H9 (cell line): Measurements from ENCODE around the gene TIAM2. TPM values are rescaled to one million over a fixed set of nuclear protein-coding genes. Genes with fewer than 3 reads are reported as not detected.

Experiments used
- DNase-seq: peaks from one replicate; pipeline ENCODE4 v3.0.0-alpha.2; 2017
- H2AFZ ChIP-seq: one replicate; pipeline ENCODE4 v1.6.1; 2013; ENCODE audit warnings: mild to moderate bottlenecking, low read length, control low read depth, moderate library complexity
- H2AK5ac ChIP-seq: 2 replicates; pipeline ENCODE4 v1.6.1; 2013; ENCODE audit warnings: low read length, control low read depth, mixed read lengths; ENCODE audit not compliant: insufficient read length
- H2BK120ac ChIP-seq: one replicate; pipeline ENCODE4 v1.6.1; 2013; ENCODE audit warnings: low read depth, mild to moderate bottlenecking, low read length, control low read depth, inconsistent platforms; ENCODE audit not compliant: poor library complexity, severe bottlenecking
- H2BK12ac ChIP-seq: 2 replicates; pipeline ENCODE4 v1.6.1; 2013; ENCODE audit warnings: low read length, control low read depth, mixed read lengths, low read depth; ENCODE audit not compliant: insufficient read length
- H2BK15ac ChIP-seq: 2 replicates; pipeline ENCODE4 v1.6.1; 2013; ENCODE audit warnings: low read depth, low read length, control low read depth
- H2BK20ac ChIP-seq: one replicate; pipeline ENCODE4 v1.6.1; 2013; ENCODE audit warnings: low read depth, mild to moderate bottlenecking, low read length, control low read depth, inconsistent platforms; ENCODE audit not compliant: poor library complexity, severe bottlenecking
- H2BK5ac ChIP-seq: 2 replicates; pipeline ENCODE4 v1.6.1; 2013; ENCODE audit warnings: low read length, control low read depth, mixed read lengths; ENCODE audit not compliant: insufficient read length
- H3K14ac ChIP-seq: 2 replicates; pipeline ENCODE4 v1.6.1; 2013; ENCODE audit warnings: low read length, control low read depth; ENCODE audit not compliant: insufficient read depth
- H3K18ac ChIP-seq: 2 replicates; pipeline ENCODE4 v1.6.1; 2013; ENCODE audit warnings: low read depth, mild to moderate bottlenecking, mixed read lengths, low read length, control low read depth; ENCODE audit not compliant: insufficient read length
- H3K23ac ChIP-seq: 2 replicates; pipeline ENCODE4 v1.6.1; 2013; ENCODE audit warnings: low read length, control low read depth, mixed read lengths, low read depth; ENCODE audit not compliant: insufficient read length
- H3K23me2 ChIP-seq: 2 replicates; pipeline ENCODE4 v1.6.1; 2013; ENCODE audit warnings: low read depth, mild to moderate bottlenecking, mixed read lengths, low read length, control low read depth; ENCODE audit not compliant: insufficient read length, poor library complexity, severe bottlenecking
- H3K27ac ChIP-seq: 2 replicates; pipeline ENCODE4 v1.5.1; 2013; ENCODE audit warnings: low read length, control low read depth, mixed read lengths, low read depth; ENCODE audit not compliant: insufficient read length
- H3K27me3 ChIP-seq: 2 replicates; pipeline ENCODE4 v1.6.1; 2013; ENCODE audit warnings: low read length, control low read depth, inconsistent platforms; ENCODE audit not compliant: insufficient read depth
- H3K4ac ChIP-seq: 2 replicates; pipeline ENCODE4 v1.6.1; 2013; ENCODE audit warnings: low read depth, mild to moderate bottlenecking, control low read depth, inconsistent platforms, low read length, moderate library complexity
- H3K4me1 ChIP-seq: 2 replicates; pipeline ENCODE4 v1.6.1; 2013; ENCODE audit warnings: low read length, control low read depth, inconsistent platforms; ENCODE audit not compliant: insufficient read depth
- H3K4me2 ChIP-seq: 2 replicates; pipeline ENCODE4 v1.6.1; 2013; ENCODE audit warnings: low read length, control low read depth, mixed read lengths; ENCODE audit not compliant: insufficient read length, insufficient read depth
- H3K56ac ChIP-seq: 2 replicates; pipeline ENCODE4 v1.6.1; 2013; ENCODE audit warnings: low read depth, mild to moderate bottlenecking, mixed read lengths, low read length, control low read depth; ENCODE audit not compliant: insufficient read length
- H3K79me1 ChIP-seq: 2 replicates; pipeline ENCODE4 v1.6.1; 2013; ENCODE audit warnings: low read depth, mild to moderate bottlenecking, moderate library complexity, low read length, control low read depth, inconsistent platforms; ENCODE audit not compliant: insufficient read depth, poor library complexity, severe bottlenecking
- H3K79me2 ChIP-seq: 2 replicates; pipeline ENCODE4 v1.6.1; 2013; ENCODE audit warnings: low read length, control low read depth, inconsistent platforms; ENCODE audit not compliant: insufficient read depth
- H3K9ac ChIP-seq: 2 replicates; pipeline ENCODE4 v1.6.1; 2013; ENCODE audit warnings: low read length, control low read depth, mixed read lengths; ENCODE audit not compliant: insufficient read length; ENCODE audit errors: extremely low read depth
- H3K9me3 ChIP-seq: one replicate; pipeline ENCODE4 v1.6.1; 2013; ENCODE audit warnings: low read depth, low read length, inconsistent platforms; ENCODE audit not compliant: control insufficient read depth
- H3T11ph ChIP-seq: one replicate; pipeline ENCODE4 v1.6.1; 2013; ENCODE audit warnings: mild to moderate bottlenecking, low read length, control low read depth, inconsistent platforms
- H4K20me1 ChIP-seq: one replicate; pipeline ENCODE4 v1.6.1; 2013; ENCODE audit not compliant: control insufficient read depth, insufficient read length, insufficient read depth
- H4K5ac ChIP-seq: 2 replicates; pipeline ENCODE4 v1.6.1; 2013; ENCODE audit warnings: low read depth, mild to moderate bottlenecking, mixed read lengths, low read length, control low read depth; ENCODE audit not compliant: insufficient read length
- H4K8ac ChIP-seq: replicated peaks from 2 replicates; pipeline ENCODE4 v1.6.1; 2013; ENCODE audit warnings: low read length, control low read depth, mixed read lengths, low read depth; ENCODE audit not compliant: insufficient read length
- H4K91ac ChIP-seq: 2 replicates; pipeline ENCODE4 v1.6.1; 2013; ENCODE audit warnings: low read depth, mild to moderate bottlenecking, moderate library complexity, mixed read lengths, low read length, control low read depth; ENCODE audit not compliant: insufficient read length
- H3K27ac Mint-ChIP-seq, 3 experiments: 2 replicates in 2 of 3; 3 replicates in 1 of 3; pipeline ENCODE4 v1.8.0; 2020 to 2021; ENCODE audit warnings: mixed read lengths in 3 of 3, mild to moderate bottlenecking in 1 of 3, moderate library complexity in 1 of 3
- H3K27me3 Mint-ChIP-seq: 2 replicates; pipeline ENCODE4 v1.8.0; 2021; ENCODE audit warnings: low read depth, mild to moderate bottlenecking, moderate library complexity, mixed read lengths
- H3K36me3 Mint-ChIP-seq, 3 experiments: 2 replicates in 2 of 3; 3 replicates in 1 of 3; pipeline ENCODE4 v1.8.0; 2020 to 2021; ENCODE audit warnings: low read depth in 3 of 3, mixed read lengths in 3 of 3; ENCODE audit not compliant: insufficient read depth in 1 of 3
- H3K4me1 Mint-ChIP-seq, 2 experiments: 2 replicates each; pipeline ENCODE4 v1.8.0; 2020; ENCODE audit warnings: mixed read lengths in 2 of 2
- H3K4me3 Mint-ChIP-seq, 2 experiments: 2 replicates in 1 of 2; 3 replicates in 1 of 2; pipeline ENCODE4 v1.8.0; 2020 to 2021; ENCODE audit warnings: mild to moderate bottlenecking in 2 of 2, mixed read lengths in 2 of 2, moderate library complexity in 1 of 2
- H3K9me3 Mint-ChIP-seq, 2 experiments: 2 replicates in 1 of 2; 3 replicates in 1 of 2; pipeline ENCODE4 v1.8.0; 2020; ENCODE audit warnings: mild to moderate bottlenecking in 2 of 2, mixed read lengths in 2 of 2, moderate library complexity in 1 of 2
- CTCF ChIP-seq: fragments of 200-600 bp; sonication (generic); conservative IDR thresholded peaks from 3 replicates; pipeline ENCODE4 v1.8.0; 2021; ENCODE audit warnings: antibody characterized with exemption, mild to moderate bottlenecking
- WGBS: extraction: QIAGEN DNeasy Blood & Tissue Kit; methylation state at CpG from one replicate; pipeline ENCODE4 v1.1.7; 2013; ENCODE audit warnings: missing lambda C conversion rate, low lambda C conversion rate, mixed read lengths; ENCODE audit not compliant: insufficient read length; ENCODE audit errors: extremely low coverage; 5-methylcytosine and 5-hydroxymethylcytosine counted together
- total RNA-seq: library from RNA; stranded (reverse); gene quantifications from 2 replicates; pipeline ENCODE4 v1.2.1, GENCODE V29; 2021

The TIAM2 gene
- total RNA-seq, 1 experiment from 2014 or later = 6.3 TPM

GRCh38 chr6:155103816-155104366, 108.8 kb downstream of the TIAM2 start:
- H3K23me2 ChIP-seq = no peaks in the 10 kb centered on the region
- no peaks in the 10 kb centered on the region for H3K4me1 ChIP-seq
- H2BK15ac ChIP-seq = no peak overlapping the region
- no peaks in the 10 kb centered on the region for H3K9me3 ChIP-seq
- no peaks in the 10 kb centered on the region for H4K20me1 ChIP-seq
- no peak overlapping the region for H2BK5ac ChIP-seq
- no peaks in the 10 kb centered on the region for H3K79me2 ChIP-seq
- H4K8ac ChIP-seq = no peak overlapping the region
- no peak overlapping the region for H3K27ac ChIP-seq
- no peak for TF ChIP-seq CTCF
- DNase-seq = no peak
- no peak overlapping the region for H4K91ac ChIP-seq
- Mint-ChIP-seq H3K4me3 (no peak overlapping the region; a peak in 1 of 5 replicates), H3K4me1 (peaks cover 16 to 17% of the 10 kb centered on the region in 2 experiments), H3K9me3 (no peaks in the 10 kb centered on the region), H3K27ac (peak overlapping the region in 2 of 3 experiments; percentile 51 to 53; a peak in 2 of 7 replicates), H3K36me3 (no peaks in the 10 kb centered on the region), H3K27me3 (no peaks in the 10 kb centered on the region)
- H2BK12ac ChIP-seq = no peak overlapping the region
- H3K9ac ChIP-seq = no peak overlapping the region
- H3K18ac ChIP-seq = no peak overlapping the region
- H3K79me1 ChIP-seq = peaks cover 2% of the 10 kb centered on the region
- no peak overlapping the region for H2AFZ ChIP-seq
- no peak overlapping the region for H3K56ac ChIP-seq
- no peak overlapping the region for H3T11ph ChIP-seq
- no CpG with 5 or more reads among the region's 5 CpGs for WGBS
- peak overlapping the region; percentile 75 for H2BK20ac ChIP-seq
- no peak overlapping the region for H3K23ac ChIP-seq
- H3K27me3 ChIP-seq = no peaks in the 10 kb centered on the region
- H2AK5ac ChIP-seq = no peak overlapping the region
- no peak overlapping the region for H4K5ac ChIP-seq
- no peak overlapping the region for H2BK120ac ChIP-seq
- H3K14ac ChIP-seq = no peak overlapping the region
- H3K4me2 ChIP-seq = no peak overlapping the region
- no peak overlapping the region for H3K4ac ChIP-seq
